Activated naive CD4-positive, alpha-beta T cell treated with anti-CD3 and anti-CD28 coated beads, Interleukin-2, amount 10 ng/mL, durations not matched to agents 7 days and 5 days (primary cell): ENCODE measurements around the gene MAP2K3.
"Not testable (repeated sequence)": the region's sequence is repeated elsewhere in the genome, so short reads cannot be mapped to it uniquely, and the experiment has no call there.

Experiments
- CTCF ChIA-PET: fragments of 350-600 bp; sonication (Branson Sonifier 250); formaldehyde crosslinking; loops from one replicate; lab custom pipeline; 2021; ENCODE audit warnings: antibody characterized with exemption; lab: Charles Lee
- DNase-seq: peaks from one replicate; pipeline ENCODE4 v3.0.0-alpha.2; 2020
- H3K27ac Mint-ChIP-seq: one replicate; pipeline ENCODE4 v1.8.0; 2021; ENCODE audit warnings: mild to moderate bottlenecking, moderate library complexity, mixed read lengths
- H3K27me3 Mint-ChIP-seq: one replicate; pipeline ENCODE4 v1.8.0; 2021; ENCODE audit warnings: mild to moderate bottlenecking, mixed read lengths
- H3K36me3 Mint-ChIP-seq: one replicate; pipeline ENCODE4 v1.8.0; 2021; ENCODE audit warnings: mixed read lengths
- H3K4me1 Mint-ChIP-seq: one replicate; pipeline ENCODE4 v1.8.0; 2021; ENCODE audit warnings: mixed read lengths
- H3K4me3 Mint-ChIP-seq: one replicate; pipeline ENCODE4 v1.8.0; 2021; ENCODE audit warnings: mild to moderate bottlenecking, moderate library complexity, mixed read lengths
- H3K9me3 Mint-ChIP-seq: one replicate; pipeline ENCODE4 v1.8.0; 2021; ENCODE audit warnings: mixed read lengths

MAP2K3 gene

GRCh38 chr17:21300601-21301571, 16.4 kb downstream of the MAP2K3 start:
- no peak for DNase-seq
- Mint-ChIP-seq H3K4me1 (no peaks in the 10 kb centered on the region), H3K27me3 (no peaks in the 10 kb centered on the region), H3K4me3 (no peak overlapping the region), H3K36me3 (peaks cover 43% of the 10 kb centered on the region), H3K27ac (no peak overlapping the region), H3K9me3 (peaks cover 16% of the 10 kb centered on the region)
- CTCF ChIA-PET = interaction anchor here (1.0 kb wide), 1 partner anchor 156 kb away, joined by 4 read pairs; no protein-coding TSS in a partner anchor

- no peak for DNase-seq
- H3K27ac Mint-ChIP-seq = no peak overlapping the region
- peaks cover 12% of the 10 kb centered on the region for H3K9me3 Mint-ChIP-seq
- H3K36me3 Mint-ChIP-seq = peaks cover 49% of the 10 kb centered on the region
- H3K27me3 Mint-ChIP-seq = no peaks in the 10 kb centered on the region
- CTCF ChIA-PET = interaction anchor here (1.0 kb wide), 1 partner anchor 155 kb away, joined by 4 read pairs; no protein-coding TSS in a partner anchor
- no peak overlapping the region for H3K4me3 Mint-ChIP-seq
- H3K4me1 Mint-ChIP-seq = no peaks in the 10 kb centered on the region
Observed at GRCh38 chr17:21301593-21302550, 17.4 kb downstream of the MAP2K3 start.

GRCh38 chr17:21302711-21303425, 18.4 kb downstream of the MAP2K3 start:
- no peaks in the 10 kb centered on the region for H3K27me3 Mint-ChIP-seq
- no peak for DNase-seq
- H3K9me3 Mint-ChIP-seq = peaks cover 8% of the 10 kb centered on the region
- H3K36me3 Mint-ChIP-seq = peaks cover 53% of the 10 kb centered on the region
- no peaks in the 10 kb centered on the region for H3K4me1 Mint-ChIP-seq
- H3K27ac Mint-ChIP-seq = peak overlapping the region; percentile 55
- CTCF ChIA-PET = no interaction called here
- H3K4me3 Mint-ChIP-seq = no peak overlapping the region

- Mint-ChIP-seq H3K4me1 (no peaks in the 10 kb centered on the region), H3K27ac (no peak overlapping the region), H3K9me3 (peaks cover 8% of the 10 kb centered on the region), H3K27me3 (no peaks in the 10 kb centered on the region), H3K4me3 (no peak overlapping the region), H3K36me3 (peaks cover 55% of the 10 kb centered on the region)
- CTCF ChIA-PET = no interaction called here
- no peak for DNase-seq
Observed at GRCh38 chr17:21303441-21304065, 19.0 kb downstream of the MAP2K3 start.

GRCh38 chr17:21304091-21304490, 19.6 kb downstream of the MAP2K3 start:
- H3K4me1 Mint-ChIP-seq = no peaks in the 10 kb centered on the region
- H3K27me3 Mint-ChIP-seq = no peaks in the 10 kb centered on the region
- H3K4me3 Mint-ChIP-seq = no peak overlapping the region
- CTCF ChIA-PET = no interaction called here
- DNase-seq = no peak
- H3K36me3 Mint-ChIP-seq = peaks cover 55% of the 10 kb centered on the region
- H3K9me3 Mint-ChIP-seq = peaks cover 13% of the 10 kb centered on the region
- H3K27ac Mint-ChIP-seq = no peak overlapping the region

- H3K27ac Mint-ChIP-seq, CTCF ChIA-PET, H3K4me3 Mint-ChIP-seq, H3K4me1 Mint-ChIP-seq, H3K27me3 Mint-ChIP-seq: not testable (repeated sequence)
- DNase-seq = peak; percentile 15
- H3K36me3 Mint-ChIP-seq = peaks cover 57% of the 10 kb centered on the region
- H3K9me3 Mint-ChIP-seq = peaks cover 14% of the 10 kb centered on the region
Observed at GRCh38 chr17:21304551-21305151, 20.1 kb downstream of the MAP2K3 start.

GRCh38 chr17:21305431-21306180, 21.1 kb downstream of the MAP2K3 start:
- H3K4me1 Mint-ChIP-seq, H3K27ac Mint-ChIP-seq, H3K27me3 Mint-ChIP-seq, CTCF ChIA-PET, H3K4me3 Mint-ChIP-seq: not testable (repeated sequence)
- Mint-ChIP-seq H3K36me3 (peaks cover 61% of the 10 kb centered on the region), H3K9me3 (peaks cover 14% of the 10 kb centered on the region)
- DNase-seq = peak; percentile 8

- H3K4me3 Mint-ChIP-seq, H3K9me3 Mint-ChIP-seq, H3K4me1 Mint-ChIP-seq, H3K27ac Mint-ChIP-seq, CTCF ChIA-PET, H3K27me3 Mint-ChIP-seq: not testable (repeated sequence)
- peak; percentile 9 for DNase-seq
- peaks cover 53% of the 10 kb centered on the region for H3K36me3 Mint-ChIP-seq
Observed at GRCh38 chr17:21306611-21307272, 22.2 kb downstream of the MAP2K3 start.

- peaks cover 54% of the 10 kb centered on the region for H3K36me3 Mint-ChIP-seq
- CTCF ChIA-PET, H3K27me3 Mint-ChIP-seq: not testable (repeated sequence)
Observed at GRCh38 chr17:21307273-21307625, 22.7 kb downstream of the MAP2K3 start.

GRCh38 chr17:21308931-21309381, 24.4 kb downstream of the MAP2K3 start:
- peak; percentile 0 for DNase-seq
- H3K9me3 Mint-ChIP-seq, CTCF ChIA-PET, H3K27me3 Mint-ChIP-seq, H3K4me1 Mint-ChIP-seq, H3K4me3 Mint-ChIP-seq, H3K27ac Mint-ChIP-seq: not testable (repeated sequence)
- peaks cover 42% of the 10 kb centered on the region for H3K36me3 Mint-ChIP-seq

More at GRCh38 chr17:21307273-21307625, 22.7 kb downstream of the MAP2K3 start:
- H3K27ac Mint-ChIP-seq, H3K4me1 Mint-ChIP-seq, H3K4me3 Mint-ChIP-seq, H3K9me3 Mint-ChIP-seq: not testable (repeated sequence)
- peak; percentile 0 for DNase-seq

GRCh38 chr17:21310061-21310765, 25.7 kb downstream of the MAP2K3 start:
- H3K4me1 Mint-ChIP-seq, H3K27ac Mint-ChIP-seq, H3K9me3 Mint-ChIP-seq, H3K4me3 Mint-ChIP-seq, H3K27me3 Mint-ChIP-seq, CTCF ChIA-PET: not testable (repeated sequence)
- peak; percentile 8 for DNase-seq
- H3K36me3 Mint-ChIP-seq = peaks cover 38% of the 10 kb centered on the region
